H9 (cell line): ENCODE measurements around the gene HERC4. TPM values are rescaled to one million over a fixed set of nuclear protein-coding genes. Genes with fewer than 3 reads are reported as not detected.

Experiments
- DNase-seq: peaks from one replicate; pipeline ENCODE4 v3.0.0-alpha.2; 2017
- H2AFZ ChIP-seq: one replicate; pipeline ENCODE4 v1.6.1; 2013; ENCODE audit warnings: mild to moderate bottlenecking, low read length, control low read depth, moderate library complexity
- H2AK5ac ChIP-seq: 2 replicates; pipeline ENCODE4 v1.6.1; 2013; ENCODE audit warnings: low read length, control low read depth, mixed read lengths; ENCODE audit not compliant: insufficient read length
- H2BK120ac ChIP-seq: one replicate; pipeline ENCODE4 v1.6.1; 2013; ENCODE audit warnings: low read depth, mild to moderate bottlenecking, low read length, control low read depth, inconsistent platforms; ENCODE audit not compliant: poor library complexity, severe bottlenecking
- H2BK12ac ChIP-seq: 2 replicates; pipeline ENCODE4 v1.6.1; 2013; ENCODE audit warnings: low read length, control low read depth, mixed read lengths, low read depth; ENCODE audit not compliant: insufficient read length
- H2BK15ac ChIP-seq: 2 replicates; pipeline ENCODE4 v1.6.1; 2013; ENCODE audit warnings: low read depth, low read length, control low read depth
- H2BK20ac ChIP-seq: one replicate; pipeline ENCODE4 v1.6.1; 2013; ENCODE audit warnings: low read depth, mild to moderate bottlenecking, low read length, control low read depth, inconsistent platforms; ENCODE audit not compliant: poor library complexity, severe bottlenecking
- H2BK5ac ChIP-seq: 2 replicates; pipeline ENCODE4 v1.6.1; 2013; ENCODE audit warnings: low read length, control low read depth, mixed read lengths; ENCODE audit not compliant: insufficient read length
- H3K14ac ChIP-seq: 2 replicates; pipeline ENCODE4 v1.6.1; 2013; ENCODE audit warnings: low read length, control low read depth; ENCODE audit not compliant: insufficient read depth
- H3K18ac ChIP-seq: 2 replicates; pipeline ENCODE4 v1.6.1; 2013; ENCODE audit warnings: low read depth, mild to moderate bottlenecking, mixed read lengths, low read length, control low read depth; ENCODE audit not compliant: insufficient read length
- H3K23ac ChIP-seq: 2 replicates; pipeline ENCODE4 v1.6.1; 2013; ENCODE audit warnings: low read length, control low read depth, mixed read lengths, low read depth; ENCODE audit not compliant: insufficient read length
- H3K23me2 ChIP-seq: 2 replicates; pipeline ENCODE4 v1.6.1; 2013; ENCODE audit warnings: low read depth, mild to moderate bottlenecking, mixed read lengths, low read length, control low read depth; ENCODE audit not compliant: insufficient read length, poor library complexity, severe bottlenecking
- H3K27ac ChIP-seq: 2 replicates; pipeline ENCODE4 v1.5.1; 2013; ENCODE audit warnings: low read length, control low read depth, mixed read lengths, low read depth; ENCODE audit not compliant: insufficient read length
- H3K27me3 ChIP-seq: 2 replicates; pipeline ENCODE4 v1.6.1; 2013; ENCODE audit warnings: low read length, control low read depth, inconsistent platforms; ENCODE audit not compliant: insufficient read depth
- H3K4ac ChIP-seq: 2 replicates; pipeline ENCODE4 v1.6.1; 2013; ENCODE audit warnings: low read depth, mild to moderate bottlenecking, control low read depth, inconsistent platforms, low read length, moderate library complexity
- H3K4me1 ChIP-seq: 2 replicates; pipeline ENCODE4 v1.6.1; 2013; ENCODE audit warnings: low read length, control low read depth, inconsistent platforms; ENCODE audit not compliant: insufficient read depth
- H3K4me2 ChIP-seq: 2 replicates; pipeline ENCODE4 v1.6.1; 2013; ENCODE audit warnings: low read length, control low read depth, mixed read lengths; ENCODE audit not compliant: insufficient read length, insufficient read depth
- H3K56ac ChIP-seq: 2 replicates; pipeline ENCODE4 v1.6.1; 2013; ENCODE audit warnings: low read depth, mild to moderate bottlenecking, mixed read lengths, low read length, control low read depth; ENCODE audit not compliant: insufficient read length
- H3K79me1 ChIP-seq: 2 replicates; pipeline ENCODE4 v1.6.1; 2013; ENCODE audit warnings: low read depth, mild to moderate bottlenecking, moderate library complexity, low read length, control low read depth, inconsistent platforms; ENCODE audit not compliant: insufficient read depth, poor library complexity, severe bottlenecking
- H3K79me2 ChIP-seq: 2 replicates; pipeline ENCODE4 v1.6.1; 2013; ENCODE audit warnings: low read length, control low read depth, inconsistent platforms; ENCODE audit not compliant: insufficient read depth
- H3K9ac ChIP-seq: 2 replicates; pipeline ENCODE4 v1.6.1; 2013; ENCODE audit warnings: low read length, control low read depth, mixed read lengths; ENCODE audit not compliant: insufficient read length; ENCODE audit errors: extremely low read depth
- H3K9me3 ChIP-seq: one replicate; pipeline ENCODE4 v1.6.1; 2013; ENCODE audit warnings: low read depth, low read length, inconsistent platforms; ENCODE audit not compliant: control insufficient read depth
- H3T11ph ChIP-seq: one replicate; pipeline ENCODE4 v1.6.1; 2013; ENCODE audit warnings: mild to moderate bottlenecking, low read length, control low read depth, inconsistent platforms
- H4K20me1 ChIP-seq: one replicate; pipeline ENCODE4 v1.6.1; 2013; ENCODE audit not compliant: control insufficient read depth, insufficient read length, insufficient read depth
- H4K5ac ChIP-seq: 2 replicates; pipeline ENCODE4 v1.6.1; 2013; ENCODE audit warnings: low read depth, mild to moderate bottlenecking, mixed read lengths, low read length, control low read depth; ENCODE audit not compliant: insufficient read length
- H4K8ac ChIP-seq: replicated peaks from 2 replicates; pipeline ENCODE4 v1.6.1; 2013; ENCODE audit warnings: low read length, control low read depth, mixed read lengths, low read depth; ENCODE audit not compliant: insufficient read length
- H4K91ac ChIP-seq: 2 replicates; pipeline ENCODE4 v1.6.1; 2013; ENCODE audit warnings: low read depth, mild to moderate bottlenecking, moderate library complexity, mixed read lengths, low read length, control low read depth; ENCODE audit not compliant: insufficient read length
- H3K27ac Mint-ChIP-seq, 3 experiments: 2 replicates in 2 of 3; 3 replicates in 1 of 3; pipeline ENCODE4 v1.8.0; 2020 to 2021; ENCODE audit warnings: mixed read lengths in 3 of 3, mild to moderate bottlenecking in 1 of 3, moderate library complexity in 1 of 3
- H3K27me3 Mint-ChIP-seq: 2 replicates; pipeline ENCODE4 v1.8.0; 2021; ENCODE audit warnings: low read depth, mild to moderate bottlenecking, moderate library complexity, mixed read lengths
- H3K36me3 Mint-ChIP-seq, 3 experiments: 2 replicates in 2 of 3; 3 replicates in 1 of 3; pipeline ENCODE4 v1.8.0; 2020 to 2021; ENCODE audit warnings: low read depth in 3 of 3, mixed read lengths in 3 of 3; ENCODE audit not compliant: insufficient read depth in 1 of 3
- H3K4me1 Mint-ChIP-seq, 2 experiments: 2 replicates each; pipeline ENCODE4 v1.8.0; 2020; ENCODE audit warnings: mixed read lengths in 2 of 2
- H3K4me3 Mint-ChIP-seq, 2 experiments: 2 replicates in 1 of 2; 3 replicates in 1 of 2; pipeline ENCODE4 v1.8.0; 2020 to 2021; ENCODE audit warnings: mild to moderate bottlenecking in 2 of 2, mixed read lengths in 2 of 2, moderate library complexity in 1 of 2
- H3K9me3 Mint-ChIP-seq, 2 experiments: 2 replicates in 1 of 2; 3 replicates in 1 of 2; pipeline ENCODE4 v1.8.0; 2020; ENCODE audit warnings: mild to moderate bottlenecking in 2 of 2, mixed read lengths in 2 of 2, moderate library complexity in 1 of 2
- WGBS: extraction: QIAGEN DNeasy Blood & Tissue Kit; methylation state at CpG from one replicate; pipeline ENCODE4 v1.1.7; 2013; ENCODE audit warnings: missing lambda C conversion rate, low lambda C conversion rate, mixed read lengths; ENCODE audit not compliant: insufficient read length; ENCODE audit errors: extremely low coverage; 5-methylcytosine and 5-hydroxymethylcytosine counted together
- total RNA-seq: library from RNA; stranded (reverse); gene quantifications from 2 replicates; pipeline ENCODE4 v1.2.1, GENCODE V29; 2021
- TF ChIP-seq, protein P1 (sequence below): fragments of 200-600 bp; sonication (generic); conservative IDR thresholded peaks from 3 replicates; pipeline ENCODE4 v1.8.0; 2021; ENCODE audit warnings: antibody characterized with exemption, mild to moderate bottlenecking

HERC4 gene
- total RNA-seq, 1 experiment from 2014 or later: 24.5 TPM

DNA sequence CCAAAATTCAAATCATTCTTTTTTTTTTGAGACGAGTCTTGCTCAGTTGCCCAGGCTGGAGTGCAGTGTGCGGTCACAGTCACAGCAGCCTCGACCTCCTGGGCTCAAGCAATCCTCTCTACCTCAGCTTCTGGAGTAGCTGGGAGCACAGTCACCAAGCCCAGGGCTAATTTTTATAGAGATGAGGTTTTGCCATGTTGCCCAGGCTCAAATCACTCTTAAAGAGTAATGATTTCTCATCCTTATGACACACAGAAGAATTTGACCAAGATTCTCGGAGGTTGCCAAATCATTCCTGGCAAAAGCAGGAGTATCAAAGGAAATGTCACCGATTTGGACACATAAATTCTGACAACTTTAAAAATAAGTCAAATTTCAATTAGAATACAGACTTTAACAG, 151.5 kb downstream of the HERC4 start:
- H2BK5ac ChIP-seq: no peak overlapping the region
- no peaks in the 10 kb centered on the region for H3K79me2 ChIP-seq
- no peak overlapping the region for H3K14ac ChIP-seq
- H3K4me3 Mint-ChIP-seq: no peak overlapping the region
- no peak overlapping the region for H2BK15ac ChIP-seq
- no peak overlapping the region for H3K4me2 ChIP-seq
- H4K5ac ChIP-seq: no peak overlapping the region
- no peak overlapping the region for H2BK120ac ChIP-seq
- no peak overlapping the region for H3K9ac ChIP-seq
- H3K4me1 Mint-ChIP-seq: no peaks in the 10 kb centered on the region; a peak in 1 of 4 replicates
- no peak overlapping the region for H3K56ac ChIP-seq
- no peak overlapping the region for H2BK12ac ChIP-seq
- TF ChIP-seq, protein P1, sequence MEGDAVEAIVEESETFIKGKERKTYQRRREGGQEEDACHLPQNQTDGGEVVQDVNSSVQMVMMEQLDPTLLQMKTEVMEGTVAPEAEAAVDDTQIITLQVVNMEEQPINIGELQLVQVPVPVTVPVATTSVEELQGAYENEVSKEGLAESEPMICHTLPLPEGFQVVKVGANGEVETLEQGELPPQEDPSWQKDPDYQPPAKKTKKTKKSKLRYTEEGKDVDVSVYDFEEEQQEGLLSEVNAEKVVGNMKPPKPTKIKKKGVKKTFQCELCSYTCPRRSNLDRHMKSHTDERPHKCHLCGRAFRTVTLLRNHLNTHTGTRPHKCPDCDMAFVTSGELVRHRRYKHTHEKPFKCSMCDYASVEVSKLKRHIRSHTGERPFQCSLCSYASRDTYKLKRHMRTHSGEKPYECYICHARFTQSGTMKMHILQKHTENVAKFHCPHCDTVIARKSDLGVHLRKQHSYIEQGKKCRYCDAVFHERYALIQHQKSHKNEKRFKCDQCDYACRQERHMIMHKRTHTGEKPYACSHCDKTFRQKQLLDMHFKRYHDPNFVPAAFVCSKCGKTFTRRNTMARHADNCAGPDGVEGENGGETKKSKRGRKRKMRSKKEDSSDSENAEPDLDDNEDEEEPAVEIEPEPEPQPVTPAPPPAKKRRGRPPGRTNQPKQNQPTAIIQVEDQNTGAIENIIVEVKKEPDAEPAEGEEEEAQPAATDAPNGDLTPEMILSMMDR: no peak
- H3K4ac ChIP-seq: no peak overlapping the region
- no peak overlapping the region for H3K27ac ChIP-seq
- H4K8ac ChIP-seq: no peak overlapping the region
- peaks cover 0 to 9% (median 7%) of the 10 kb centered on the region in 3 experiments; a peak in 4 of 7 replicates for H3K36me3 Mint-ChIP-seq
- H3K9me3 ChIP-seq: no peaks in the 10 kb centered on the region
- no peaks in the 10 kb centered on the region for H3K4me1 ChIP-seq
- no peak overlapping the region for H2AK5ac ChIP-seq
- H3K18ac ChIP-seq: no peak overlapping the region
- no peak overlapping the region for H2AFZ ChIP-seq
- H2BK20ac ChIP-seq: no peak overlapping the region
- no peaks in the 10 kb centered on the region for H3K79me1 ChIP-seq
- H3K23ac ChIP-seq: no peak overlapping the region
- H3K27me3 Mint-ChIP-seq: no peaks in the 10 kb centered on the region
- no peaks in the 10 kb centered on the region for H3K27me3 ChIP-seq
- no peaks in the 10 kb centered on the region for H3K23me2 ChIP-seq
- no peak for DNase-seq
- no peaks in the 10 kb centered on the region for H4K20me1 ChIP-seq
- no CpG with 5 or more reads among the region's 5 CpGs for WGBS
- H3K9me3 Mint-ChIP-seq: no peaks in the 10 kb centered on the region
- H3K27ac Mint-ChIP-seq: no peak overlapping the region
- no peak overlapping the region for H3T11ph ChIP-seq
- H4K91ac ChIP-seq: no peak overlapping the region
